Stimulated activated naive CD4-positive, alpha-beta T cell treated with Interleukin-2 at 50 U/mL for 16 hours (primary cell): ENCODE data around the gene SCIMP.
"Not testable (repeated sequence)": the region's sequence is repeated elsewhere in the genome, so short reads cannot be mapped to it uniquely, and the experiment has no call there.

Experiments used
- DNase-seq: peaks from one replicate; lab custom pipeline; 2025; lab: John Stamatoyannopoulos, UW

The SCIMP gene

GRCh38 chr17:5237541-5238016 lies 2.9 kb upstream of the SCIMP start:
- DNase-seq, result peak; percentile 6

GRCh38 chr17:5236938-5237540 lies 2.4 kb upstream of the SCIMP start:
- DNase-seq, result no peak

- DNase-seq, result not testable (repeated sequence)
Measured at GRCh38 chr17:5233492-5233891, 1.2 kb downstream of the SCIMP start.

GRCh38 chr17:5226940-5227878 lies 7.5 kb downstream of the SCIMP start:
- no peak for DNase-seq

GRCh38 chr17:5225668-5226457 lies 8.8 kb downstream of the SCIMP start:
- DNase-seq, result no peak

GRCh38 chr17:5221912-5222311 lies 12.7 kb downstream of the SCIMP start:
- not testable (repeated sequence) for DNase-seq

GRCh38 chr17:5220074-5220473 lies 14.6 kb downstream of the SCIMP start:
- DNase-seq, result no peak

- DNase-seq, result no peak
Measured at GRCh38 chr17:5219536-5219935, 15.1 kb downstream of the SCIMP start.

GRCh38 chr17:5217562-5217961 lies 17.1 kb downstream of the SCIMP start:
- DNase-seq, result not testable (repeated sequence)

- DNase-seq, result no peak
Measured at GRCh38 chr17:5211458-5211857, 23.2 kb downstream of the SCIMP start.

- no peak for DNase-seq
Measured at GRCh38 chr17:5210614-5211252, 23.9 kb downstream of the SCIMP start.

- DNase-seq, result no peak
Measured at GRCh38 chr17:5210091-5210490, 24.6 kb downstream of the SCIMP start.

- DNase-seq, result no peak
Measured at GRCh38 chr17:5209396-5209795, 25.3 kb downstream of the SCIMP start.

- DNase-seq, result no peak
Measured at GRCh38 chr17:5203908-5204294, 30.8 kb downstream of the SCIMP start.

GRCh38 chr17:5203178-5203907 lies 31.3 kb downstream of the SCIMP start:
- no peak for DNase-seq

- no peak for DNase-seq
Measured at GRCh38 chr17:5201011-5201410, 33.6 kb downstream of the SCIMP start.

GRCh38 chr17:5200360-5200759 lies 34.3 kb downstream of the SCIMP start:
- no peak for DNase-seq

GRCh38 chr17:5198472-5198871 lies 36.2 kb downstream of the SCIMP start:
- no peak for DNase-seq

GRCh38 chr17:5194346-5194745 lies 40.3 kb downstream of the SCIMP start:
- DNase-seq, result no peak

- peak; percentile 98 for DNase-seq
Measured at GRCh38 chr17:5191541-5192417, 42.9 kb downstream of the SCIMP start, which contains the start of gene ZNF594. Gene ZNF594 (minus strand): TSS chr17:5191868. CDS start chr17:5184256, 7,612 bp downstream.
